Stimulated activated CD8-positive, alpha-beta memory T cell treated with anti-CD3 and anti-CD28 coated beads, Interleukin-15, amount 100 ng/mL, for 1 hour (primary cell): ENCODE results near the gene RBM15.

Experiments used
- DNase-seq: peaks from one replicate; pipeline ENCODE4 v3.0.0-alpha.2; 2020; ENCODE audit warnings: low read depth

The RBM15 gene

GRCh38 chr1:110350360-110350759 is 11.2 kb downstream of the RBM15 start:
- no peak for DNase-seq

GRCh38 chr1:110355321-110355720 is 16.1 kb downstream of the RBM15 start:
- DNase-seq: no peak

- DNase-seq: no peak
Observed at GRCh38 chr1:110356379-110356778, 17.2 kb downstream of the RBM15 start.

GRCh38 chr1:110360431-110360830 is 21.3 kb downstream of the RBM15 start:
- DNase-seq: no peak

- no peak for DNase-seq
Observed at GRCh38 chr1:110361856-110362255, 22.7 kb downstream of the RBM15 start.

- no peak for DNase-seq
Observed at GRCh38 chr1:110364221-110364620, 25.0 kb downstream of the RBM15 start.

- DNase-seq: no peak
Observed at GRCh38 chr1:110370827-110371226, 31.6 kb downstream of the RBM15 start.

GRCh38 chr1:110375490-110375889 is 36.3 kb downstream of the RBM15 start:
- DNase-seq: no peak

- DNase-seq: no peak
Observed at GRCh38 chr1:110380672-110381283, 41.6 kb downstream of the RBM15 start.

- DNase-seq: no peak
Observed at GRCh38 chr1:110383251-110383990, 44.2 kb downstream of the RBM15 start.

GRCh38 chr1:110384581-110385321 is 45.6 kb downstream of the RBM15 start:
- DNase-seq: no peak

- no peak for DNase-seq
Observed at GRCh38 chr1:110385369-110385768, 46.2 kb downstream of the RBM15 start.

- no peak for DNase-seq
Observed at GRCh38 chr1:110387048-110387754, 48.0 kb downstream of the RBM15 start.

GRCh38 chr1:110390096-110390495 is 50.9 kb downstream of the RBM15 start:
- DNase-seq: no peak

- DNase-seq: no peak
Observed at GRCh38 chr1:110390692-110391245, 51.6 kb downstream of the RBM15 start, which contains the start of gene SLC16A4. Gene SLC16A4, minus strand, starts transcription at chr1:110391026. Its CDS starts 1,703 bp downstream, at chr1:110389323.

GRCh38 chr1:110393286-110393685 is 54.1 kb downstream of the RBM15 start:
- no peak for DNase-seq

GRCh38 chr1:110393691-110394492 is 54.7 kb downstream of the RBM15 start:
- DNase-seq: no peak

GRCh38 chr1:110394493-110394820 is 55.3 kb downstream of the RBM15 start:
- no peak for DNase-seq
